HG03342 (cell line): Measurements from ENCODE around the gene ABCC6.
"Not testable (repeated sequence)": the region's sequence is repeated elsewhere in the genome, so short reads cannot be mapped to it uniquely, and the experiment has no call there.

Experiments
- ATAC-seq: cut with Tn5 transposase; IDR thresholded peaks from one replicate; pipeline ENCODE4 v1.9.1; 2021; ENCODE audit warnings: mild to moderate bottlenecking, moderate library complexity; ENCODE audit not compliant: unreplicated experiment

ABCC6 gene

GRCh38 chr16:16190966-16191365 is 32.3 kb downstream of the ABCC6 start:
- ATAC-seq = not testable (repeated sequence)

DNA sequence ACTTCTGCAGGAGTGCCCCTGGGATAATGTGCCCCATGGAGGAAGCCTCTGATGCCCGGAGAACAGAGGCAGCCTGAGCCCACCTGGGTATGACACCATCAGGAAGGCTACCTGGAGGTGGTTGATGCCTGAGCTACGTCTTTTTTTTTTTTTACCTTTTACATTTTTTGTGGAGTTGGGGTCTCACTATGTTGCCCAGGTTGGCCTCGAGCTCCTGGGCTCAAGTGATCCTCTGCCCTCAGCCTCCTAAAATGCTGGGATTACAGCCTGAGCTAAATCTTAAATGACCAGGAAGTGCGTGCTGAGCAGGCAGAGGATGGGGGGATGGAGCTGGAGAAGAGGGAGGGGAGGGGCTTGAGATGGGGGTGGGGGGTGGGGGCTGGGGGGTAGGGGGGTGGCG is 32.7 kb downstream of the ABCC6 start:
- ATAC-seq = no peak

DNA sequence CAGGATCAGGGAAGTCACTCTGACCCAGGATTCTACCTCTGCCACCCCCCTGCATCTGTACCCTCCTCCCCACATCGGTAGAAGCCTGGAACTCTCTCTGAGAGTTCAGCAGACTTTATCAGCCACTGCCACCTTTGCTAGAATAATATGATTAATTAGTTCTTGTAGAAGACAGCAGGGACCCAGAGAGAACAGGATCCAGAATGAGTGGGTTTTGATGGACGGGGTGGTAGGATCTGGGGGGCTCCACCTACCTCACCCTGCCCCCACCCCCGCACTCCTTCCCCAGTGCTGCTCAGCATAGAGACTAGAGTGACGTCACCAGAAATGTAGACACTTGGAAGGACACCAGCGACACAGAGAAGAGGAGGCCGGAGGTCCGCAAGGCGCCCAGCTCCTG is 33.5 kb downstream of the ABCC6 start:
- no peak for ATAC-seq

GRCh38 chr16:16188827-16189226 is 34.5 kb downstream of the ABCC6 start:
- ATAC-seq = no peak

- ATAC-seq = no peak
These were observed 36.5 kb downstream of the ABCC6 start for GRCh38 chr16:16186820-16187219.

GRCh38 chr16:16185095-16185494 is 38.2 kb downstream of the ABCC6 start:
- no peak for ATAC-seq

GRCh38 chr16:16184594-16184993 is 38.7 kb downstream of the ABCC6 start:
- ATAC-seq = no peak

DNA sequence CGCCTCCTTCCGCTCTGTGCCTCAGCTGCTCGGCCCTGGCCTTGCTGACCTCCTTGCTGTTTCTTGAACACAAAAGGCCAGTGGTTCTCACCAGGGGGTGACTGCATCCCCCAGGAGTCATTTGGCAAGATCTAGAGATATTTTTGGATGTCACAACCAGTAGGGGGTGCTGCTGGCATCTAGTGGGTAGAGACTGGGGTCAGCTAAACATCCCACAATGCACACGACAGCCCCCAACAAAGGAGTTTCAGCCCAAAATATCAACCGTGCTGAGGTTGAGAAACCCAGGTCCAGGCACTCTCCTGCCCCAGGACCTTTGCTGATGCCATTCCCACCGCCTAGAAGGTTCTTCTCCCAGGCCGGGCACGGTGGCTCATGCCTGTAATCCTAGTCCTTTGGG is 39.7 kb downstream of the ABCC6 start:
- ATAC-seq = no peak

GRCh38 chr16:16182918-16183317 is 40.4 kb downstream of the ABCC6 start:
- no peak for ATAC-seq

GRCh38 chr16:16181748-16182147 is 41.5 kb downstream of the ABCC6 start:
- ATAC-seq = not testable (repeated sequence)

DNA sequence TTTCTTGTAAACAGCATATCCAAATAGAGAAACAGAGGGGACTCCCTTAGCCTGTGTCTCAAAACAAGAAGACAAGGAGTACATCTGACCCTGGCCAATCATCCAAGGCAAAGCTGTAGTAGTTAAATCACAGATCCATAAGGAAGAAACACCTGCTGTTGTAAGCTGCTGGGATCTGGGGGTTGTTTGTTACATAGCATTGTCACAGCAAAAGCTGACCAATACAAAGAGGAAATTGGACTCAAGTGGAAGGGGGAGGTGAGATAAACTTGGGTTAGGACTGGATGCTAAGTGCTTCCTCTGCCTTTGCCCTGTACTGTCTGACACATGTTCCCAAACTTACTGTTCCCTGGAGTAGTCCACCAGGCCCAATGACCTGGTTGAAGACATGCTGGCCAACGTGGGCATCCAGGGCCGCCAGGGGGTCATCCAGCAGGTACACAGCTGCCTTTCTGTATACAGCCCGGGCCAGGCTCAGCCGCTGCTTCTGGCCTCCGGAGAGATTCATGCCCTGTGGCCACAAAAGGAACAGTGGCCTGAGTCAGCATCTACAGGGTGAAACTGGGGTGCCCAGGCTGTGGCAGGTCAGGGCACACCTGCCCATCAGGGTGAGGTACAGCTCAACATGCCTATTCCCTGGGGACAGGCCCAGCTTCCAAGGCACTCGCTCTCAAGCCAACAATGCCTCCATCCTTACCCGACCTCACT is 44.7 kb downstream of the ABCC6 start:
- no peak for ATAC-seq

DNA sequence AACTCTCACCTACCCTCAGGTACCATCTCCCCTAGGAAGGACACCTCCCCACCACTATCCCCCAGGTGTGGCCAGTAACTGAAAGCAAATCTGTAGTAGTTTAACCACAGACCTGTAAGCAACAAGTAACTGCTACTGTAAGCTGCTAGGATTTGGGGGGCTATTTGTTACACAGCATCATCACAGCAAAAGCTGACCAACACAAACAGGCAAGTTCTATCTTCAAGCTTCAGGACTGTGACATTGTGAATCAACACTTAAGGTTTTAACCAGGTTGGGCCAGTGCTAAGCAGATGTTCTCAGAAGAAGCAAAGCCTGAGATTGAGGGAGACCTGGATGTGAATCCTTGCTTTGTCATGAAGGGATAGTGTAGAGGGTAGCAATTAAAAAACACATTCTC is 47.0 kb downstream of the ABCC6 start:
- ATAC-seq = no peak

DNA sequence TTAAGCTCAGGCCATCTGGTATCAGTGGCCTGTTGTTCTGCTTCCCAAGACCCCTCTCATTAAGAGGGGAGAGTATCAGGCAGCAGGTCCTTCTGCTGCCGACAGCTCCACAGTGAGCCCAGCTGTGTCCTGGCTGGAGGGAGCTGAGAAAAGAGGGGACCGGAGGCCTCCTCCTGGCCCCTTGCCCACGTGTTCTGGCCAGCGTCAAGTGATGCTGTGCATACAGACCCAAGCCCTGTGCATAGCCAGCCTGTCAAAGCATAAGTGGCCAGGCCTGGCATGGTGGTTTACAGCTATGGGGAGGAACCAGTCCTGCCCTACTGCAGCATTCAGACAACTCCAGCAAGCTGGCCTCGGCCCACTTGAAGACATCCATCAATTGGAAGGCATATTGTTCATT is 48.0 kb downstream of the ABCC6 start:
- no peak for ATAC-seq

GRCh38 chr16:16172991-16173390 is 50.3 kb downstream of the ABCC6 start:
- no peak for ATAC-seq

- no peak for ATAC-seq
These were observed 51.9 kb downstream of the ABCC6 start for GRCh38 chr16:16171332-16171919.

- no peak for ATAC-seq
These were observed 53.7 kb downstream of the ABCC6 start for GRCh38 chr16:16169615-16170014.

- no peak for ATAC-seq
These were observed 54.9 kb downstream of the ABCC6 start for GRCh38 chr16:16168431-16168830.

- no peak for ATAC-seq
These were observed 55.4 kb downstream of the ABCC6 start for GRCh38 chr16:16167927-16168326.

DNA sequence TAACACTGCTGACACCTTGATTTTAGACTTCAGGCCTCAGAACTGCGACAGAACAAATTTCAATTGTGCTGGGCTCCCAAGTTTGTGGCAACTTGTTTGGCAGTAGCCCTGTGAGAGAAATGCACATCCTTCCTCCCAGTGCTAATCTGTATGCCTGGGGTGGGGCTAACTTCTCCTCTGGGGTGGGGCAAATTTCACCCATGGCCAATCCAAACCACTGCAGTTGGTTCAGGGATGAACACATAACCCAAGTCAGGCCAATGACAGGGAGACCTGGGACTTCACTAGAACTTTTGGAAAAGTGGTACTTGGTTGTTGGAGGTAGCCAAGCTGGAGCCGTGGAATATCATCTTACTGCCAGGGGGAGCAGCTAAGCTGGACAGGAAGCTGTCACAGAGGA is 56.3 kb downstream of the ABCC6 start:
- no peak for ATAC-seq

DNA sequence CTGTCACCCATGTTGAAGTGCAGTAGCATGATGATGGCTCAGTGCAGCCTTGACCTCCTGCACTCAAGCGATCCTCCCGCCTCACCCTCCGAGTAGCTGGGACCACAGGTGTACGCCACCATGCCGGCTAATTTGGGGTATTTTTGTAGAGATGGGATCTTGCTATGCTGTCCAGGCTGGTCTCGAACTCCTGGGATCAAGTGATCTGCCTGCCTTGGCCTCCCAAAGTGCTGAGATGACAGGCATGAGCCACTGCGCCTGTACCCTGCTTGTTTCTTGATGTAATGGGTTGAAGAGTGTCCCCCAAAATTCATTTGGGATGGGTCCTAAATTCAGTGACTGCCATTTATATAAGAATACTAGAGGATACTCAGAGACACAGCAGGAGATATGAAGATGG is 57.2 kb downstream of the ABCC6 start:
- ATAC-seq = no peak

DNA sequence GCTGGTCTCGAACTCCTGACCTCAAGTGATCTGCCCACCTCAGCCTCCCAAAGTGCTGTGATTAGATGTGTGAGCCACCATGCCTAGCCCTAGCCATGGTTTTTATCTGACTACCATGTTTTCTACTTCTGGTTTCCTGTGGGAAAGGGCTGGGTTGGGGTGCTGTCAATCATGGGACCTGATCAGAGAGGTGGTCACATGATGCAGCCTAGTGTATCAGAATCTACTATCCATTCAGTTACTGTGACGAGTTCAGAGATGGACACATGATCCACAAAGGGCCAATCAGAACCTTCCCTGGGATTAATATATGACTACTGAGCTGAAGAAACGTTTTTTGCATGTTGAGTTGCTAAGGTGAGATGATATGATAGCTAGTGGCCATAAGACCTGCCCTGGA is 59.1 kb downstream of the ABCC6 start:
- no peak for ATAC-seq

DNA sequence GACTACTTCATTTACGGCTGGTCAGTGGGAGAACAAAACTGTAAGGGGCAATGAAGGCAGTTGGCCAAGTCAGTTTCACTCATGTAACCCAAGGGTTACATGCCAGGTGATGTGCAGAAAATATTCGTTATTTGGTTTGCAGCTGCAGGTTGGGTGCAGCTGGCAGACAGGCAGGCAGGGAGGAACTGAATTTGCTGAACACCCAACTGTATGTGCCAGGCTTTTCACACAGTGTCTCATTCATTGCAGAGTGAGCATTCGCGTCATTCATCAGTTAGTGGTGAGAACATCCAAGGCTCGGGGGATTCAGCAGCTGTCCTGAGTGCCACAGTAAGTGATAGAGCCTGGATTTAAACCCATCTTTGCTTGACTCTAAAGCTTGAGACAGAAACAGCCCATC is 59.7 kb downstream of the ABCC6 start:
- no peak for ATAC-seq

GRCh38 chr16:16163109-16163508 is 60.2 kb downstream of the ABCC6 start:
- ATAC-seq = no peak
